Amygdala (tissue), 56 donors: ENCODE data around the gene FLG.
A peak's percentile ranks its signal among the peaks of the same experiment; 100 is the strongest.
"Not testable (repeated sequence)": the region's sequence is repeated elsewhere in the genome, so short reads cannot be mapped to it uniquely, and the experiment has no call there.

ENCODE experiments used
- DNase-seq, 56 donors: peaks; one replicate each; lab custom pipeline; 2025; lab: John Stamatoyannopoulos, UW

Gene FLG

GRCh38 chr1:152325111-152325510, at the start of gene FLG:
Gene FLG (minus strand): TSS chr1:152325239. CDS start chr1:152315456, 9,783 bp downstream.
- DNase-seq: no peak

- no peak for DNase-seq
Observed at GRCh38 chr1:152374451-152374850, 49.4 kb upstream of the FLG start.

GRCh38 chr1:152372672-152373071, 47.6 kb upstream of the FLG start:
- DNase-seq: no peak

GRCh38 chr1:152367436-152367835, 42.4 kb upstream of the FLG start:
- no peak for DNase-seq

GRCh38 chr1:152359906-152360305, 34.9 kb upstream of the FLG start, which contains the start of gene FLG2:
Gene FLG2 (minus strand): TSS chr1:152360006. CDS start chr1:152358884, 1,122 bp downstream.
- DNase-seq: no peak

GRCh38 chr1:152356736-152357135, 31.7 kb upstream of the FLG start:
- no peak for DNase-seq

- no peak for DNase-seq
Observed at GRCh38 chr1:152349611-152350010, 24.6 kb upstream of the FLG start.

- DNase-seq: no peak
Observed at GRCh38 chr1:152348447-152348846, 23.4 kb upstream of the FLG start.

- DNase-seq: peak in 3 of 56 donors; percentile 1 to 20 (median 15)
Observed at GRCh38 chr1:152347116-152347728, 22.2 kb upstream of the FLG start.

- DNase-seq: no peak
Observed at GRCh38 chr1:152344438-152344837, 19.4 kb upstream of the FLG start.

- DNase-seq: no peak
Observed at GRCh38 chr1:152343006-152343405, 18.0 kb upstream of the FLG start.

GRCh38 chr1:152335399-152335798, 10.4 kb upstream of the FLG start:
- no peak for DNase-seq

- DNase-seq: no peak
Observed at GRCh38 chr1:152328801-152329391, 3.9 kb upstream of the FLG start.

GRCh38 chr1:152313970-152314369, 11.1 kb downstream of the FLG start:
- DNase-seq: no peak

- DNase-seq: no peak
Observed at GRCh38 chr1:152313319-152313801, 11.7 kb downstream of the FLG start.

GRCh38 chr1:152312169-152312568, 12.9 kb downstream of the FLG start:
- not testable (repeated sequence) for DNase-seq

- no peak for DNase-seq
Observed at GRCh38 chr1:152309955-152310354, 15.1 kb downstream of the FLG start.

- DNase-seq: not testable (repeated sequence)
Observed at GRCh38 chr1:152309320-152309901, 15.6 kb downstream of the FLG start.

GRCh38 chr1:152308758-152309157, 16.3 kb downstream of the FLG start:
- DNase-seq: not testable (repeated sequence)

GRCh38 chr1:152307970-152308369, 17.1 kb downstream of the FLG start:
- not testable (repeated sequence) for DNase-seq

GRCh38 chr1:152306123-152306522, 18.9 kb downstream of the FLG start:
- DNase-seq: not testable (repeated sequence)

GRCh38 chr1:152304773-152305172, 20.3 kb downstream of the FLG start:
- not testable (repeated sequence) for DNase-seq
